IgD-negative memory B cell (primary cell): ENCODE measurements around the gene TTLL10. TPM values are rescaled to one million over a fixed set of nuclear protein-coding genes. Genes with fewer than 3 reads are reported as not detected.
A peak's percentile ranks its signal among the peaks of the same experiment; 100 is the strongest.
"Not testable (repeated sequence)": the region's sequence is repeated elsewhere in the genome, so short reads cannot be mapped to it uniquely, and the experiment has no call there.

Experiments used
- H3K27ac Mint-ChIP-seq, 3 donors: one replicate each; pipeline ENCODE4 v1.8.0; 2020 to 2022; ENCODE audit warnings: mild to moderate bottlenecking in 3 of 3, mixed read lengths in 3 of 3, moderate library complexity in 1 of 3
- H3K27me3 Mint-ChIP-seq: one replicate; pipeline ENCODE4 v1.8.0; 2021; ENCODE audit warnings: mixed read lengths
- H3K36me3 Mint-ChIP-seq: one replicate; pipeline ENCODE4 v1.8.0; 2020; ENCODE audit warnings: mild to moderate bottlenecking, mixed read lengths
- H3K4me1 Mint-ChIP-seq, 3 donors: one replicate each; pipeline ENCODE4 v1.8.0; 2020 to 2022; ENCODE audit warnings: mixed read lengths in 3 of 3, mild to moderate bottlenecking in 1 of 3
- H3K4me3 Mint-ChIP-seq, 4 donors: one replicate each; pipeline ENCODE4 v1.8.0; 2020 to 2022; ENCODE audit warnings: mild to moderate bottlenecking in 4 of 4, mixed read lengths in 4 of 4, moderate library complexity in 3 of 4
- H3K9me3 Mint-ChIP-seq, 3 donors: one replicate each; pipeline ENCODE4 v1.8.0; 2020 to 2021; ENCODE audit warnings: mixed read lengths in 3 of 3, mild to moderate bottlenecking in 1 of 3
- polyA plus RNA-seq: library from polyadenylated mRNA; unstranded; fragments of 300-500 nt; fragmentation: Illumina TruSeq; gene quantifications from one replicate; pipeline ENCODE4 v1.2.3, GENCODE V29; 2021

The TTLL10 gene
- polyA plus RNA-seq, 1 donor from 2014 or later = not detected

GRCh38 chr1:1146596-1146995 is 27.1 kb upstream of the TTLL10 start:
- peak overlapping the region in 1 of 4 donors; percentile 52 for H3K4me3 Mint-ChIP-seq
- H3K9me3 Mint-ChIP-seq = no peaks in the 10 kb centered on the region

GRCh38 chr1:1148061-1148460 is 25.6 kb upstream of the TTLL10 start:
- Mint-ChIP-seq H3K4me3 (no peak overlapping the region), H3K27me3 (no peaks in the 10 kb centered on the region), H3K9me3 (peaks cover 0 to 4% (median 0%) of the 10 kb centered on the region in 3 donors)

More at GRCh38 chr1:1146596-1146995, 27.1 kb upstream of the TTLL10 start:
- Mint-ChIP-seq H3K36me3 (no peaks in the 10 kb centered on the region), H3K4me1 (peaks cover 10 to 18% (median 13%) of the 10 kb centered on the region in 3 donors), H3K27ac (peak overlapping the region in 1 of 3 donors; percentile 21), H3K27me3 (no peaks in the 10 kb centered on the region)

GRCh38 chr1:1148569-1148968 is 25.1 kb upstream of the TTLL10 start:
- Mint-ChIP-seq H3K9me3 (peaks cover 0 to 4% (median 0%) of the 10 kb centered on the region in 3 donors), H3K27me3 (no peaks in the 10 kb centered on the region), H3K4me3 (no peak overlapping the region), H3K4me1 (peaks cover 10 to 13% (median 10%) of the 10 kb centered on the region in 3 donors), H3K36me3 (peaks cover 2% of the 10 kb centered on the region), H3K27ac (no peak overlapping the region)

More at GRCh38 chr1:1148061-1148460, 25.6 kb upstream of the TTLL10 start:
- Mint-ChIP-seq H3K27ac (no peak overlapping the region), H3K4me1 (peaks cover 10 to 18% (median 11%) of the 10 kb centered on the region in 3 donors), H3K36me3 (peaks cover 2% of the 10 kb centered on the region)

- Mint-ChIP-seq H3K36me3 (peaks cover 2% of the 10 kb centered on the region), H3K27me3 (no peaks in the 10 kb centered on the region), H3K9me3 (peaks cover 0 to 4% (median 0%) of the 10 kb centered on the region in 3 donors), H3K4me1 (peaks cover 3 to 8% (median 7%) of the 10 kb centered on the region in 3 donors), H3K4me3 (peak overlapping the region in 2 of 4 donors; percentile 52 to 60), H3K27ac (no peak overlapping the region)
Observed at GRCh38 chr1:1149416-1149815, 24.3 kb upstream of the TTLL10 start.

- Mint-ChIP-seq H3K4me3 (no peak overlapping the region), H3K4me1 (peaks cover 3 to 9% (median 7%) of the 10 kb centered on the region in 3 donors)
Observed at GRCh38 chr1:1150100-1150499, 23.6 kb upstream of the TTLL10 start.

GRCh38 chr1:1151306-1151705 is 22.4 kb upstream of the TTLL10 start:
- H3K4me3 Mint-ChIP-seq = no peak overlapping the region
- H3K9me3 Mint-ChIP-seq = peaks cover 0 to 4% (median 1%) of the 10 kb centered on the region in 3 donors
- peaks cover 2% of the 10 kb centered on the region for H3K36me3 Mint-ChIP-seq
- H3K4me1 Mint-ChIP-seq = peaks cover 3 to 14% (median 6%) of the 10 kb centered on the region in 3 donors
- no peaks in the 10 kb centered on the region for H3K27me3 Mint-ChIP-seq
- no peak overlapping the region for H3K27ac Mint-ChIP-seq

More at GRCh38 chr1:1150100-1150499, 23.6 kb upstream of the TTLL10 start:
- Mint-ChIP-seq H3K27me3 (no peaks in the 10 kb centered on the region), H3K9me3 (peaks cover 0 to 4% (median 1%) of the 10 kb centered on the region in 3 donors), H3K36me3 (peaks cover 2% of the 10 kb centered on the region), H3K27ac (no peak overlapping the region)

GRCh38 chr1:1152431-1152830 is 21.2 kb upstream of the TTLL10 start:
- H3K27ac Mint-ChIP-seq = peak overlapping the region in 2 of 3 donors; percentile 22 to 46

GRCh38 chr1:1153215-1153614 is 20.5 kb upstream of the TTLL10 start:
- Mint-ChIP-seq H3K27ac (peak overlapping the region in 2 of 3 donors; percentile 80 to 85), H3K4me1 (peaks cover 0 to 10% (median 5%) of the 10 kb centered on the region in 3 donors)
- H3K36me3 Mint-ChIP-seq, H3K27me3 Mint-ChIP-seq, H3K4me3 Mint-ChIP-seq, H3K9me3 Mint-ChIP-seq: not testable (repeated sequence)

More at GRCh38 chr1:1152431-1152830, 21.2 kb upstream of the TTLL10 start:
- H3K36me3 Mint-ChIP-seq, H3K4me3 Mint-ChIP-seq, H3K27me3 Mint-ChIP-seq, H3K9me3 Mint-ChIP-seq: not testable (repeated sequence)
- peaks cover 1 to 14% (median 5%) of the 10 kb centered on the region in 3 donors for H3K4me1 Mint-ChIP-seq

- Mint-ChIP-seq H3K27me3 (no peaks in the 10 kb centered on the region), H3K36me3 (peaks cover 2% of the 10 kb centered on the region), H3K4me3 (peak overlapping the region in 1 of 4 donors; percentile 49), H3K4me1 (peaks cover 0 to 10% (median 5%) of the 10 kb centered on the region in 3 donors), H3K9me3 (peaks cover 0 to 4% (median 1%) of the 10 kb centered on the region in 3 donors), H3K27ac (peak overlapping the region; percentile 79 to 89 (median 85))
Observed at GRCh38 chr1:1153874-1154273, 19.8 kb upstream of the TTLL10 start.

GRCh38 chr1:1155258-1155657 is 18.4 kb upstream of the TTLL10 start:
- peak overlapping the region in 2 of 3 donors; percentile 62 to 74 for H3K27ac Mint-ChIP-seq
- peaks cover 0 to 4% (median 1%) of the 10 kb centered on the region in 3 donors for H3K9me3 Mint-ChIP-seq
- H3K27me3 Mint-ChIP-seq = no peaks in the 10 kb centered on the region

GRCh38 chr1:1156140-1157032 is 17.3 kb upstream of the TTLL10 start:
- Mint-ChIP-seq H3K4me1 (peaks cover 0 to 10% (median 5%) of the 10 kb centered on the region in 3 donors), H3K4me3 (peak overlapping the region; percentile 45 to 82 (median 64)), H3K36me3 (peaks cover 2% of the 10 kb centered on the region), H3K27me3 (no peaks in the 10 kb centered on the region), H3K9me3 (peaks cover 0 to 4% (median 1%) of the 10 kb centered on the region in 3 donors), H3K27ac (peak overlapping the region in 2 of 3 donors; percentile 52 to 62)

More at GRCh38 chr1:1155258-1155657, 18.4 kb upstream of the TTLL10 start:
- peaks cover 2% of the 10 kb centered on the region for H3K36me3 Mint-ChIP-seq
- H3K4me3 Mint-ChIP-seq = peak overlapping the region in 2 of 4 donors; percentile 16 to 72
- H3K4me1 Mint-ChIP-seq = peaks cover 0 to 10% (median 5%) of the 10 kb centered on the region in 3 donors

GRCh38 chr1:1157033-1157365 is 16.7 kb upstream of the TTLL10 start:
- Mint-ChIP-seq H3K36me3 (peaks cover 2% of the 10 kb centered on the region), H3K27ac (peak overlapping the region in 1 of 3 donors; percentile 93), H3K4me1 (peaks cover 0 to 10% (median 5%) of the 10 kb centered on the region in 3 donors), H3K4me3 (peak overlapping the region in 2 of 4 donors; percentile 54 to 57), H3K9me3 (peaks cover 0 to 4% (median 1%) of the 10 kb centered on the region in 3 donors), H3K27me3 (no peaks in the 10 kb centered on the region)

GRCh38 chr1:1157426-1157913 is 16.2 kb upstream of the TTLL10 start:
- Mint-ChIP-seq H3K27ac (peak overlapping the region in 2 of 3 donors; percentile 86 to 93), H3K4me3 (peak overlapping the region; percentile 57 to 96 (median 88)), H3K27me3 (no peaks in the 10 kb centered on the region), H3K4me1 (peaks cover 0 to 10% (median 5%) of the 10 kb centered on the region in 3 donors), H3K36me3 (no peaks in the 10 kb centered on the region), H3K9me3 (peaks cover 0 to 1% (median 1%) of the 10 kb centered on the region in 3 donors)

- peaks cover 0 to 10% (median 0%) of the 10 kb centered on the region in 3 donors for H3K4me1 Mint-ChIP-seq
- no peaks in the 10 kb centered on the region for H3K36me3 Mint-ChIP-seq
- no peaks in the 10 kb centered on the region for H3K27me3 Mint-ChIP-seq
- H3K27ac Mint-ChIP-seq = peak overlapping the region in 1 of 3 donors; percentile 93
- peaks cover 0 to 1% (median 0%) of the 10 kb centered on the region in 3 donors for H3K9me3 Mint-ChIP-seq
- peak overlapping the region; percentile 57 to 83 (median 64) for H3K4me3 Mint-ChIP-seq
Observed at GRCh38 chr1:1157914-1158710, 15.6 kb upstream of the TTLL10 start.
